Stimulated activated CD8-positive, alpha-beta memory T cell treated with anti-CD3 and anti-CD28 coated beads, Interleukin-7, amount 100 ng/mL, for 1 hour (primary cell): ENCODE measurements around the gene RAG1.
"Not testable (repeated sequence)": the region's sequence is repeated elsewhere in the genome, so short reads cannot be mapped to it uniquely, and the experiment has no call there.

ENCODE experiments used
- DNase-seq, 2 donors: peaks; one replicate each; pipeline ENCODE4 v3.0.0-alpha.2; 2020; ENCODE audit warnings: low read depth in 2 of 2

Gene RAG1

GRCh38 chr11:36567694-36568093, at the start of gene RAG1:
TSS of gene RAG1 (plus strand) at chr11:36568007. CDS start at chr11:36573305, 5,298 bp downstream.
- DNase-seq, result no peak

- no peak for DNase-seq
Measured at GRCh38 chr11:36530840-36531239, 37.0 kb upstream of the RAG1 start.

GRCh38 chr11:36532941-36533601, 34.7 kb upstream of the RAG1 start:
- DNase-seq, result no peak

- no peak for DNase-seq
Measured at GRCh38 chr11:36534276-36534840, 33.4 kb upstream of the RAG1 start.

- DNase-seq, result no peak
Measured at GRCh38 chr11:36540998-36541397, 26.8 kb upstream of the RAG1 start.

GRCh38 chr11:36550385-36551115, 17.3 kb upstream of the RAG1 start:
- no peak for DNase-seq

GRCh38 chr11:36557390-36557789, 10.4 kb upstream of the RAG1 start:
- not testable (repeated sequence) for DNase-seq

- no peak for DNase-seq
Measured at GRCh38 chr11:36557991-36558390, 9.8 kb upstream of the RAG1 start.

GRCh38 chr11:36558571-36559413, 9.0 kb upstream of the RAG1 start:
- DNase-seq, result no peak

- no peak for DNase-seq
Measured at GRCh38 chr11:36564376-36565030, 3.3 kb upstream of the RAG1 start.

GRCh38 chr11:36565031-36565610, 2.7 kb upstream of the RAG1 start:
- DNase-seq, result no peak

- DNase-seq, result no peak
Measured at GRCh38 chr11:36566407-36567053, 1.3 kb upstream of the RAG1 start.

GRCh38 chr11:36569095-36569494, 1.3 kb downstream of the RAG1 start:
- DNase-seq, result no peak

- no peak for DNase-seq
Measured at GRCh38 chr11:36574486-36574885, 6.7 kb downstream of the RAG1 start.

- no peak for DNase-seq
Measured at GRCh38 chr11:36577373-36577772, 9.6 kb downstream of the RAG1 start.

- DNase-seq, result no peak
Measured at GRCh38 chr11:36577859-36578258, 10.1 kb downstream of the RAG1 start.

GRCh38 chr11:36578458-36578857, 10.7 kb downstream of the RAG1 start:
- no peak for DNase-seq

- no peak for DNase-seq
Measured at GRCh38 chr11:36581536-36581935, 13.7 kb downstream of the RAG1 start.

GRCh38 chr11:36583667-36584066, 15.9 kb downstream of the RAG1 start:
- DNase-seq, result no peak

- DNase-seq, result no peak
Measured at GRCh38 chr11:36586543-36586942, 18.7 kb downstream of the RAG1 start.

GRCh38 chr11:36588099-36588498, 20.3 kb downstream of the RAG1 start:
- no peak for DNase-seq
